Measurements from ENCODE around the gene GRIPAP1.
A peak's percentile ranks its signal among the peaks of the same experiment; 100 is the strongest.

DNA sequence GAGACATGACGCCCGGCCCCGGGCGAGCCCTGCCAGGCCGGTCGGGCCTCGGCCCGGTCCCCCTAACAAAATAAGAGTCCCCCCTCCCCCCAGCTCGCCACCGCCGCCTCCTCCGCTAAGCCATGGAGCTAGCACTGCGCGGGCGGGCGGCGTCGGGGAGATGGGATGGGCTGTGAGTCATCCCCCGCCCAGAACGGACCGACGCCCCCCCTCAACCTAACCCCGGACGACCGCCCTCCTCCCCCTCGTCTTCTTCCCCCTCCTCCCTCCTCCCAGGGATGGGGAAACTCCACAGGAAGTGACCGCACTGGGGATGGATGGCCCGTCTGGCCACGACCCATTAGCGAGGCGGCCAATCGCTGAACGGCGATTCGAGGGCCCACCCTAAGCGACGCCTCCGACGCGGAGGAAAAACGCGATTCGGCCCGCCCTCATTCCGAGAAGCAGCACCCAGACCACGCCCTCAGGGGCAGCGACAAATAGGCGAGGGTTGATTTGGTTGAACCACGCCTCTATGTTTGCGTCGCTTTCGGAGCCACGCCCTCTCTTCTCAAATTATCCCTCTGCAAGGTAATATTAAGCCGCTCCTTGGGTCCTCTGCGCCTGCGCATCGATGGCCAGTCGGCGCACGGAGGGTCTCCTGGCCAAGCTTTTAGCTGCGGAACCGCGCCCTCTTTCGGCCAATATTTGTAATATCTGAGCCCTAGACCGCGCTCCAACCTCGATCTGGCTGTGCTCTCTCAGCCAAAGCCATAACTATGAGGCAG lies 41.3 kb upstream of the GRIPAP1 start, which contains the start of gene TFE3:
- TF ChIP-seq POLR2A (IDR thresholded peaks at IDR 0.05; ENCODE audit: low read depth) (peak; percentile 71), CTCF (IDR thresholded peaks at IDR 0.05) (peak; percentile 57 to 77 (median 60)), EP300 (IDR thresholded peaks at IDR 0.05) (no peak)
